ENCODE data around the gene ACSL6. TPM values are rescaled to one million over a fixed set of nuclear protein-coding genes. Genes with fewer than 3 reads are reported as not detected.

ACSL6 gene
- total and polyA plus RNA-seq, 10 donors = 0.76 to 18.4 (median 3.9) TPM

- Histone ChIP-seq H3K9me3 (no peaks in the 10 kb centered on the region), H3K27ac (no peak overlapping the region), H3K36me3 (no peaks in the 10 kb centered on the region), H3K4me3 (no peak overlapping the region), H3K27me3 (replicated peaks in 1 of 7) (peaks cover 0 to 5% (median 0%) of the 10 kb centered on the region in 7 donors), H3K4me1 (peaks cover 0 to 22% (median 5%) of the 10 kb centered on the region in 6 donors)
- DNase-seq = no peak
- TF ChIP-seq POLR2AphosphoS5 (IDR thresholded peaks at IDR 0.05) (no peak), CTCF (IDR thresholded peaks at IDR 0.05 in 8 of 11, conservative IDR thresholded peaks at IDR 0.05 in 3 of 11) (no peak), POLR2A (IDR thresholded peaks at IDR 0.05) (no peak)
- intact Hi-C loops (cut with DNase I; ENCODE audit: low total_unique reads) = no loop called here
- 69 to 81% (median 73%) methylated on average over 8 of the region's 8 CpGs for WGBS, 5 donors
Observed at GRCh38 chr5:132024789-132025402, 13.4 kb upstream of the ACSL6 start.

GRCh38 chr5:132024117-132024435 is 12.6 kb upstream of the ACSL6 start:
- no peaks in the 10 kb centered on the region for H3K36me3 ChIP-seq
- H3K27me3 ChIP-seq (replicated peaks in 1 of 7) = peaks cover 0 to 5% (median 0%) of the 10 kb centered on the region in 7 donors
- TF ChIP-seq CTCF (IDR thresholded peaks at IDR 0.05 in 8 of 11, conservative IDR thresholded peaks at IDR 0.05 in 3 of 11) (no peak), POLR2A (IDR thresholded peaks at IDR 0.05) (no peak), POLR2AphosphoS5 (IDR thresholded peaks at IDR 0.05) (no peak)
- H3K4me1 ChIP-seq = peaks cover 0 to 31% (median 6%) of the 10 kb centered on the region in 6 donors
- no peak overlapping the region for H3K4me3 ChIP-seq
- DNase-seq = no peak
- H3K9me3 ChIP-seq = no peaks in the 10 kb centered on the region
- intact Hi-C loops (cut with DNase I; ENCODE audit: low total_unique reads) = no loop called here
- H3K27ac ChIP-seq = no peak overlapping the region
- WGBS, 5 donors = 66 to 86% (median 84%) methylated on average over 4 of the region's 4 CpGs

- no peak for DNase-seq
- H3K36me3 ChIP-seq = no peaks in the 10 kb centered on the region
Observed at GRCh38 chr5:132023258-132024116, 12.0 kb upstream of the ACSL6 start.

More at GRCh38 chr5:132023258-132024116, 12.0 kb upstream of the ACSL6 start:
- Histone ChIP-seq H3K4me3 (no peak overlapping the region), H3K4me1 (peaks cover 0 to 33% (median 6%) of the 10 kb centered on the region in 6 donors), H3K27ac (no peak overlapping the region), H3K9me3 (no peaks in the 10 kb centered on the region), H3K27me3 (replicated peaks in 1 of 7) (peaks cover 0 to 6% (median 0%) of the 10 kb centered on the region in 7 donors)
- 63 to 86% (median 68%) methylated on average over 5 of the region's 5 CpGs for WGBS, 5 donors
- intact Hi-C loops (cut with DNase I; ENCODE audit: low total_unique reads) = no loop called here
- no peak for TF ChIP-seq POLR2AphosphoS5 (IDR thresholded peaks at IDR 0.05)
- no peak for TF ChIP-seq CTCF (IDR thresholded peaks at IDR 0.05 in 8 of 11, conservative IDR thresholded peaks at IDR 0.05 in 3 of 11)
- TF ChIP-seq POLR2A (IDR thresholded peaks at IDR 0.05) = no peak

All from spleen (tissue), 11 donors.